Activated T-helper 1 cell treated with Interleukin-2 at 50 U/mL for 16 hours (primary cell): ENCODE results near the gene SERPINA4.

Experiments used
- DNase-seq: peaks from one replicate; pipeline ENCODE4 v3.0.0-alpha.2; 2020; ENCODE audit warnings: low read depth

SERPINA4 gene, protein sequence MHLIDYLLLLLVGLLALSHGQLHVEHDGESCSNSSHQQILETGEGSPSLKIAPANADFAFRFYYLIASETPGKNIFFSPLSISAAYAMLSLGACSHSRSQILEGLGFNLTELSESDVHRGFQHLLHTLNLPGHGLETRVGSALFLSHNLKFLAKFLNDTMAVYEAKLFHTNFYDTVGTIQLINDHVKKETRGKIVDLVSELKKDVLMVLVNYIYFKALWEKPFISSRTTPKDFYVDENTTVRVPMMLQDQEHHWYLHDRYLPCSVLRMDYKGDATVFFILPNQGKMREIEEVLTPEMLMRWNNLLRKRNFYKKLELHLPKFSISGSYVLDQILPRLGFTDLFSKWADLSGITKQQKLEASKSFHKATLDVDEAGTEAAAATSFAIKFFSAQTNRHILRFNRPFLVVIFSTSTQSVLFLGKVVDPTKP

DNA sequence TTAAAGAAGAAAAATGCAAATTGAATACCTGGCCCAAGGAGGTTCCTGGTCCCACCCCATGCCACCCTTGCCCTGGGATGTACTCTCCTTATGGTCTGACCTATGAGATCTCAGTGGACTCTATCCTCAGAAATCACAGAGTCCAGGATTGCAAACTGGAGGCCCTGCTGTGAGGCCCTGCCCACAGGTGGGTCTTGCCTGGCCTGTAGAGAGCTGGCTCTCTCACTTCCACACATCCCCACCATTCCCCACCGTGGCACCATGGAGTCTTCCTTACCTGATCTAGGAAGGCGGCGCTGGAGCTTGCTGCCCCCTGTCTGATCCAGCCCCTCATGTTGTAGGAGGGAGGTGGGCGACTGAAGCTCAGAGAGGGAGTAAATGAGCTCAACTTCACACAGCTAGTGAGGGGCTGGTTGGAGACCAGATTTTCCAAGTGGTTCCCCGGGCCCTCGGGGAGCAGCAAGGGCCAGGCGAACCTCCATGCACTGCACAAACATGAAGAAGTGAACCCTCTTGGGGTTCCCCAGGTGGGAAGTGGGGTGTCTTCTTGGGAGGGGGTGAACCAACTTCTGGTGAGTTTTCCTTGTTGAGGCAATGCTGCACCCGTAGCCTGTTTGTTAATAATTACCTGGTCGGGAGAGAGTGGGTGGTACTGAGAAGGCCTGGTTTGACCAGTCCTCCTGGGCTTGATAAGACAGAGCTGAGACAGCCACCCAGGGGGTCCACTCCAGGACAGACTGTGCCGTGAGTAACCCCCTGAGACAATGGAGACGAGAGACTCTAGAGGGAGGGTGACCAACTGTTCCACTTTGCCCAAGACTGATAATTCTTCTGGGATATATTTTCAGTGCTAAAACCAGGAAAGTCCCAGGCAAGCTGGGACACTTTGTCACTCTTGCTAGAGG lies at the start of gene SERPINA4:
Gene SERPINA4 (plus strand): TSS at position 692 of the 905 bp plus-strand sequence. CDS start 2,041 bp downstream, outside the sequence.
- no peak for DNase-seq

DNA sequence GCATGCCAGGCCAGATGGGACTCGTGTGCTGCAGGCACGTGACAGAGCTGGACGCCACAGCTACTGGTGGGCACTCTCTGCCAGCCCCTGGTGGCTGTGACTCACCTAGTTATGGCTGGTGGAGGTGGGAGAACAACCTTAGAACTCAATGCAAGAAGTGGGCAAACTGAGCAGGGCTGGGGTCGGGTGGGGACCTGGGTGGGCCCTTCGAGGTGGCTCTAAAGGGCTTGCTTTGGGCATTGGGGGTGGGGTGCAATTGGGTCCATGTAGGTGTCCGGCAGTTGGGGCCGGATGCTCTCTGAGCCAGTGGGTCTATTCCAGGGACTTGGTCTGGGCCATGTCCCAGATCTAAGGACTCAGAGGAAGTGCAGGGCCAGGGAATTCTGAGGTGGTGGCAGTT lies 46.9 kb upstream of the SERPINA4 start:
- no peak for DNase-seq

DNA sequence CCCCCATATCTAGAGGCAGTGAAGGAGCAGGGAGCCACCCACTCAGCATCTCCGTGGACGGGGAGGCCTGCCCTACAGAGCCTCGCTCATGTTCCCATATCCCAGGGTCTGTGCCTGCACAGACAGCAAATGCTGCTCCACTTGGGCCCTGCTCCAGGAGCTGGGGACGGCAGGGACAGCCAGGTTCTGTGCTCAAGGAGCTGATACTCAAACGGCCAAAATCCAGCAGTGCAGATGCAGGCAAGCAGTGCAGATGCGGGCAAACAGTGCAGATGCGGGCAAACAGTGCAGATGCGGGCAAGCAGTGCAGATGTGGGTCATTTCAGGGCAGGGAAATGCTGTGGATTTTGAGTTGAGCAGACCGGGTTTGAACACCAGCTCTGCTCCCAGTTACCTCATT lies 45.8 kb upstream of the SERPINA4 start:
- no peak for DNase-seq

DNA sequence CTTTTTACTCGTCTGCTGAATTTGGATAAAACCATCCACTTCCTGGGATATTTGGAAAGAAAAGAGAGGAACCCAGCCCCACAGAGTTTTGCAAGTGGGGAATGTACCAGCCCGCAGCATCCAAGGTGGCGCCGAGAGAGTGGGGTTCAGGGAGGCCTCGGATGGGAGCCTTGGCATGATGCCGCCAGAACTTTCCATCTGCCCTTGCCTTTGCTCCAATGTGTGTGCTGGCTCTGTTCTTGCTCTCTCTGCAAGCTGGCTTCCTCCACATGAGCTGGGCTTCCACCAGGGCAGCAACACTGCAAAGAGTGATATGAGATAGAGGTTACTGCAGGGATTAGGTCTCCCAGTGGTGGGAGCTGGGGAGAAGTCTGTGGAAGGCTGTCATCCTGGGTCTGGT lies 45.4 kb upstream of the SERPINA4 start:
- DNase-seq = no peak

DNA sequence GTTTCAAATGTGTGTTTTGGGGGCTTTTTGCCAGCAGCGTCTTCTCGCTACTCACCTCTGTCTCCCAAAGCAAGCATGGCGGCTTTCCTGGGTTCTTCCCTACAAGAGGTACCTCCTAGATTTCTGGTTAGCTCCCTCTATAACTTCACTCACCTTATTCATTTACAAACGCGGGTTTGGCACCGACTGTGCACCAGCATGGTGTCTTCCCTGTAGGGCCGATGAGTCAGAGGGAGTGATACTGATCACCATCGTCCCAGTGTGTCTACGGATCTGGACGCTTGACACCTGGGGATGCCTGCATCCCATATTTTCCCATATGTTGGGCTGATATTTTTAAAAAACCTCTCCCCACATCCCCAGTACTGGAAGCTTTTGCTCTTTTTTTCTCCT lies 44.0 kb upstream of the SERPINA4 start:
- DNase-seq = no peak

DNA sequence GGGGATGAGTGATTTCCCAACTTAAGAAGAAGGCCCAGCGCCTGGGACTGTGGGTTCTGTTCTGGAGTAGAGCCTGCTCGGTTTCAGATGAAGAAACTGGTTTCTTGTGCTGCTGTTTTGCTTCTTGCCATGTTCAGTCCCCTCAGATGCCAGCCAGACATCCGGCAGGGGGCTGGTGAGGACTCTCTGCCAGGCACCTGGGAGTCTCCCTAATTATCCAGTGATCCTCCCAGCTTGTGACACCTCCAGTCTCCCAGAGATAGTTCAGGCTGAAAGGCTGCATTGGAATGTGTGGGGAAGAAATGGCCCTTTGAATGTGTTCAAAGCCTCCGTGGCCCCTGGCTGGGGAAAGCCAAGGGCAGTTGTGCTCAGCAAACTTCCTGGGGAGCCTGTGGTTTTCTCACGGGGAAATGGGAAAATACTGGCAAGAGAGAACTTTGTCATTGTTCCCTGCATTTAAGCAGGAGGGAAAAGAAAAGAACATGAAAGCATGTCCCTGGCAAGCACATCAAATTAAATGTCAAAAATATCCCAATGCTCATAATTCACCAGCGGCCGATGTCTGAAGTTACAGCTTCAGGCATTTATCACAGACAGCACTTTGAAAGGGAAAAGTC lies 43.5 kb upstream of the SERPINA4 start:
- no peak for DNase-seq

DNA sequence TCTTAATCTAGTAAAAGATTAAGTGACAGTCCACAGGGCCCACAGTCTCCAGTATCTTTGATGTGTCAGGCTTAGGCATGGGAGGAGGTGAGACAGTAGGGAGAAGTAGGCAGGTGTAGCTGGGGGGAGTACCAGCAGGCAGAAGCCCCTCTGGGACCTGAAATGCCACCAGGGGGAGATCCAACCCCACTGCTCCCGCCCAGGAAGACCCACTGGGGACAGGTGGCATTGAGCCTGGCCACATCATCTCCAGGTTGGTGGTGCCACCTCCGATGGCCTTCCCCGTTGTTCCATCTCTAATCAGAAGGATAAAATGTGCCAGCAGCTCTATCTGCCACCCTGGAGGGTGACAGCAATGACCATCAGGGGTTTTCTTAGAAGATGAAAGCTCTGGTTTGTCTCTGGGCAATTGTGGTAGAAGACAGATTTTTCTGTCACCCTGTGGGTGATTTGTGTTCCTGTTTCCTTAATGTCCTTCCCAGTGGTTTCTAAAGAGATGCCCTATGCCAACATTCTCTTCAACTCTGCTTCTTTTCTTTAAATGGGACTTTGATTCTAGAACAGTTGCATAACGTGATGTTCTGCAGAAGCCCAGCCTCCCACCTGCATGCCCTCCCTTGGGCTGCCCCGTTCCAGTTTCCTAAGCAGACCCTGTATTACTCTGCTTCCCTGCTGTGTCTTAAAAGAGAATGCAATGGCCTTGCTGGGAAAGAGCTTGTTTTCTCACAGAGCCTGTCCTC lies 39.7 kb upstream of the SERPINA4 start:
- DNase-seq = no peak

DNA sequence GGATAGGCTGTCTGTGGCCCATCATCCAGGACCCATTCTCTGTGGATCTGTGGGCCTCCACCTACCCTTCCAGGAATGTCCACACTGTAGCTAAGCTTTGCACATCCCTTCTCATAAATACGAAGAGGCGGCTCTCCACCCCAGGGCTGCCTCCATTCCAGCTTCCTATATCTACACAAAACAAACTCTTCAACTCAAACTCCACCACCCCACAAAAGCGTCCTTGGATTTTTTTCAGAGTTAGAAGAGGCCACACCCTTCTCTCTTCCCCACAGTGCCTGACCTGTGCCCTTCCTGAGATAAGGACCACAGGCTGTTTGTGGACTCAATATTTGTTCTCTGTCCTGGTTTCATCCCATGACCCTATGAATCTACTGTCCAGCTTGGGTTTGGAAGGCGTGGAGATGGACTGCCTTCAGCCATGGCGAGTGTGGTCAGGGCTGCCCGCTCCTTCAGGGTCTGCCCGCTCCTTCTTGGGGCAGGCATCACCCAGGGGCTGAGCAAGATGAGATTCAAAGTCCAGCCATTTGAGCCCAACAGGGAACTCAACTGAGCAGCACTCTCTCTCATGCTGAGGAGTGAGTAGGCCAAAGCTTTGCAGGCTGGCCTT lies 39.0 kb upstream of the SERPINA4 start:
- DNase-seq = no peak

DNA sequence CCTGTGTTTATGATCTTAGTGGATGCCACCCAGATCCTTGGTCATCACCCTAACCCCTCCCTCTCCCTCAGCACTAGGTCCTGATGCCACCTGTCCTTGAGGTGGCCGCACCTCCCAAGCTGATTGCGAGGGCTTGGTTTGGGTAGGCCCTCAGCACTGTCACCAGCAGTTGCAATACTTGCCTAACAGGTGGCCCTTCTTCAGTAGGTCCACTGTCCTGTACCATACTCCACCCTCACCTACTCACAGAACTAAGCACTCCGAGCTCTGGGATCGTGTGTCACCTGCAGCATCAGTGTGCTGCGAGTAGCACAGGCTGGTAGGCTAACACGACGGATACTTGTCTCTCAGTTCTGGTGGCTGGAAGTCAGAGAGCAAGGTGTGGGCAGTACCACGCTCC lies 38.0 kb upstream of the SERPINA4 start:
- no peak for DNase-seq

DNA sequence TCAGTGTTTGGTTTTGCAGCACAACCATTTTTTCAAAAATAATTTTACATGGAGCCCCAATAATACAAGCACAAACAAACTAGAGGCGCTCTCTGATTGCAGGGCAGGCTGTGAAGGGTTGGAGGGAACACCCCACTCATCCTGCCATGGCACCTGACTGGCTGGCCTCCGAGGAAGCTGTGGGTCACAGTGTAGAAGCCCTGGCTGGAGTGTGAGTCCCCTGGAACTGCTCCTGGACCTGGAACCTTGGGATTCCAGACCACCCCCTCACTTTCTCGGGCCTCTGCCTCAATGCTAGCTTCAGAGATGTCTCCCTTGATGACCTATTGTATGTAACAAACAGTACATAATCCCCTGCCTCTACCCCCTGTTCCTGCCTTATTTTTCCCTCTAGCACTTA lies 37.1 kb upstream of the SERPINA4 start:
- no peak for DNase-seq

DNA sequence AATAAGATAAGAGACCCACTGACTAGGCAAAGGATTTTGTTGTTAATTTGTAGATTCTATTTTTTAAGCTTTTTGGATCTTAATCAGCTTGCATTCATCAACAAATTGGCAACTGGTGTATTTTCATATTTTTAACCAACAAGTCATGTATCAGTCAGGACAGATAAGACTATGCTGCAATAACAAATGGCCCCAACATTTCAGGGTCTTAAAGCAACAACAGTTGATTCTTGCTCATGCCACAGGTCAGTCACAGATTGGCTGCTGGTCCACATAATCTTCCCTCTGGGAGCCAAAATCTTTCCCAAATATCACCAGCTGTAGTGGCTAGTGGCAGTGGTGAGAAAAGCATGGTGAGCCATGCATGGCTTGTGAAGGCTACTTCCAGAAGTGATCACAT lies 30.1 kb upstream of the SERPINA4 start:
- DNase-seq = no peak

DNA sequence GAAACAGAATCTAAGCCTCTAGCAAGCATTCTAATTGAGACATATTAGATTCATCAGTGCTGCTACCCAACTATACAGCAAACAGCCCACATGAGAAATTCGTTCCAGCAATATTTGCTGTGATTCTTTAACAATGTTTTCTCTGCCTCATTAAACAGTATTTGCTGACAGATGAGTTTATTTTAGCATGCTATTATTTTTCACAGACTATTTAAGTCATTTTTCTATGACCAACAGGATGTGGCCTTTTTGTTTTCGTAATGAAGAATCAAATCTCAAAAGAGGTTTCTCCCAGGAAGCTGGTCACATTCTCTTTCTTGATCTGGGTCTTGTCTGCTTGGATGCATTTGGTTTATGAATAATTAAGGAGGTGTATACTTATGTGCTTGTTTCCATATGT lies 28.8 kb upstream of the SERPINA4 start:
- no peak for DNase-seq

DNA sequence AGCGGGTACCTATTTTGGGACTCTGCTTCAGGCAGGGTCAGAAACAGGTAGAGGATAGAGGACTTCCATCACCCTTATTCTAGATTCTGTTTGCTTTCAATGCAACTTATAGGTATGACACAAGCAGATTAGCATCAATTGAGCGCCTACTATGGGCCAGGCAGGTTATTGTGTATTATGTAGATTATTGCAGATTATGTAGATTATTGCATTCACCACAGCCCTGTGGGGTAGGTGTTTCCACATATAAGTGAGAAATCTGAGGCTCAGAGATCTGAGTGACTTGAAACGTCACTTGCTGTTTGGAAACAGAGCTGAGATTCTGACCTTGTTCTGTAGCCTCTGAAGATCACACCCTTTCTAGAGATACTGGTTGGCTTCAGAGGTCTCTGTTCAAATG lies 25.7 kb upstream of the SERPINA4 start:
- no peak for DNase-seq

DNA sequence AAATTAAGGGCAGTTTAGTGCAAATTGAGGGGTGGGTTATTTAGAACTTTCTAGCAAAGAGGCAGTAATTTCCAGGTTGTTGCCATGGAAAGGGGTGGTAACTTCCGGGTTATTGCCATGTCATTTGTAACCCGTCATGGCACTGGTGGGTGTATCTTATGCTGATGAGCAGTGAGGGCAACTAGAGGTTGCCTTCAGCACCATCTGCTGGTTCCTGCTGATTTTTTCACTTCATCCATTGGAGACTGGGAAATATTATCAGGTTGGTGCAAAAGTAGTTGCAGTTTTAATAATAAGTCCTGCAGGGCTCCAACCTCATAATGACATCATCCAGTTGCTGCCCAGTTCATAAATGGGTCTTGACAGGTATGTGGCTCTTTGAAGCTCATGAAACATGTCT lies 24.4 kb upstream of the SERPINA4 start:
- no peak for DNase-seq

DNA sequence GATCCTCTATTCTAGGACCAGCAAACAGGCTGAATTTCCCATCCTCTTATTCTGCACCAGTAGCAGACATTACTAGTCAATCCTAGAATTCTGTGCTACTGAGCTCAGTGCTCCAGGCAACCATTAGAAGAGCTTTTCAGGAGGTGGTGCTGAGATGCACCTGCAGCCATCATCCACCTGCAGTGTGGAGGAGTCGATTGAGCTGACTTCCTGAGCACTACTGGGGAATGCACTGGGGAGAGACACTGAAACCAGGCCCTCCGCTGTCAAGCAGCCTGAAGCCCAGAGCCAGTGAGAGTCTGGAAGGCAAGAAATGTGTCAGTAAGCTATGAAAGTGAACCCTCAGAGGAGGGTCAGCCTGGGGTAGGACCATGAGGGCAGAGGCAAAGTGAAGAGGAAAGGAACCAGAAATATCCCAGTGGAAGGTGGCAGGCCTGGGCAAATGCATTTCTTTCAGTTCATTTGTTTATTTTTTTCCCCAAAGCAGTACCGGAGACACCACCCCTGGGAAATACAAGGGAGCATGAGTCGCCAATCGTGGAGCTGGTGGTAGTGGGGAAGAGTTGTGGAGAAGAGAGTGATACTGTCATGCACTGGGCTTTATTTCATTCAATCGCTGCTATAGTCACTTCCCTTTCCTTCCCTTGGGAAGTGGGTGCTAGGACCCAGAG lies 23.0 kb upstream of the SERPINA4 start:
- DNase-seq = no peak

DNA sequence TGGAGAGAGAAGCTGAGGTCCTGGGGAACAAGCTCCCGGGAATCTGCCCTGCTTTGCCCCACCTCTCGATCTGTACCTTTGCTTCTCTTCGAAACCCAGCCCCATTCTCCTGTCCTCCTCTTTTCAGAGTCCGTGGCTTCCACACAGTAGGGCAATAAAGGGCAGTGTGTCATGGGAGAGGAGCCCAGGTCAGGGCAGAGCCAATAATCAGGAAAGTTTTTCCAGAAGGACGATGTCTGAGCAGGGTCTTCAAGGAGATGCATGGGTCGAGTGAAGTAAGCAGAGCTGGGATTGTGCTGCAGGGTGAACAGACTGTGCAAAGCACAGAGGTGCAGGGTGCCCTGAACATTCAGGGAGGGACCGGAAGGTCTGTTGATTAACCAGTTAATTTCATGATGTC lies 22.1 kb upstream of the SERPINA4 start:
- no peak for DNase-seq

DNA sequence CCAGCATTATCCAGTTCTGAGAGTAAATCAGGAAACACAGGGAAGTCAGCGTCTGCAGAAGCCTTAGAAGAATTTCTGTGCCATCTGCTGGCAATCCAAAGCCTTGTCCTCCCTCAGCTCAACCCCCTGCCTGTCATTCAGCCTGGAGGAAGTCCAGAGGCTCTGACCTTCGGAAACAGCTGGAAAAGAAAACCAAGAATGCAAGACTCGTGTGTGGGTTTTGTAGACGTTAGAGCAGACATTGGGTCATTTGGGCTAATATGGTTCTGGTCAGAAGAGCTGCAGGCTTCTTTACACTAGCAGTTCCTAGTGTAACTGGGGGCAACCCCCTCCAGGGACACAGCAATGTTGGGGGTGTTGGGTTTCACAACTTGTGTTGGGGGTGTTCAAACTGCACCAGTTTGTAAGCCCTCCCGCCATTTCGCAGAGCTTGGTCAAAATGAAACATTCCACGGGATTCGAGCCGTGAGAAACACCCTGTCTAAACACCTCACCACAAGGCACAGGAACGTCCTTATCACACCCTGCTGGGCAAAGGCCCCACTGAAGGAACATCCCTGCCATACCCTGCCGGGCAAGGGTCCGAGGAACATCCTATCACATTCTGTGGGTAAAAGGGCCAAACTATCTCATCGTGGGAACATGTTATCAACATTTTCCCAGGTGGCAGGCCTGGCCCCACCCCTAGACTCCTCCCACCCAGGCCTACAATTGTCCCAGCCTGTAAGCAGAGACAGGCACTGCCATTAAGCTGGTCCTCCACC lies 21.0 kb upstream of the SERPINA4 start:
- no peak for DNase-seq

DNA sequence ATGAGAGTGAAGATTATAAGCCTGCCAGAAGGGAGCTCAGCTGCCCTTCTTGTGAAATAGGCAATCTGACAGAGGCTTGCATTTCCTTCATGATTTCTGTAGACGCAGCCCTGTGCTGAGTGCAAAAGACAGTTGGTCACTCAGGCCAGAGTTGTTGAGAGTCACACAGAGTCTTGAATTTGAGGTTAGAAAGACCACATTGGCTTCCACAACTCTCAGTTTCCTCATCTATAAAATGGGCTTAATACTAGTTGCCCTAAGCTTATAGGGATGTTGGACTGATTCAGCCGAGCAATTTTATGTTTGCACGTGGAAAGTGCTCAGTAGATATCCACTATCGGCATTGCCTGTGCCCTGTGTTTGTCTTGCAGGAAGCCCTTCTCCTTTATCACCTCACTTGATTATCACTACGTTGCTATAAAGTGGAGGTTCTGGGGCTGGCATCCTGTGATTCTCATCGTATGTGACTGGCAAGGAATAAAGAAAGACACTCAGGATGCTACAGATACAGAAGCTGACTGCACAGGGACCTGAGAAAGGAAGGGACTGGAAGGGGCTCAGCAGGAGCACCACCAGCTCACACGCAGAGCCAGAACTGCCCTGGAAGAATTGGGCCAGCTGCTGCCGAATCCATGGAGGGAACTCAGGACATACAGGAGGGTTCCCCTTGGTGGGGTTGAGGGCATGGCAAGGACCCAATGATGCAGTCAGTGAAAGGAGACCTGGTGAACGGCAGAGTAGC lies 19.8 kb upstream of the SERPINA4 start:
- DNase-seq = no peak

DNA sequence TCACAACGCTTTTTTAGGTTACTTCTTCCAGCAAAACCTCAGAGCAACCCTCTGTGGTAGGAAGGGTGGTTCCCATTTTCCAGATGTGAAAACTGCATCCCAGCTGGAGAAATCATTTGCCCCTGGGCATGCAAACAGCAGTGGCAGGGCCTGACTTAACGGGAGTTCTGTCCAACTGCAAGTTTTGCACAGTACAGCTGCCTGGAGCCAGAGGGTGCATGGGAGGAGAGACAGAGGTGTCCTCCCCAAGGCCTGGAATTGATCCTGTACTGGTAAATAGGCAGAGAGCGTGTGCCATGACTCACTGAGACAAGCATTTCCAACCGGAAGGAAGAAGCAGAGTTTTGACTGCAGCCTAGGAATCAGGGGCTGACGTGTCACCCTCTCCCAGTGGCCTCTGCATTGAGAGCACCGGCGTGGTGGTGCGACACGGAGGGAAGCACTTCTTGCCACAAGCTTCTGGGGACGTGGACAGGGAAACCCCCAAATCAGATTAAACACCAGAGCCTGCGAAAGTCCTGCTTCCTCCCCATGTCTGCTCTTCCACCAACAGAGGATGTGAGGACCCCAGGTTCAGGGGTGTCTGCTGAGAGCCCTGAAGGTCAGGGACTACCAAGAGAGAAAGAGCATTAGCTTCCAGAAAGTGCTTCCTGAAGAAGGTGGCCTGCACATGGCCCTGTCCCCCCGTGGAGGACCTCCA lies 19.0 kb upstream of the SERPINA4 start:
- no peak for DNase-seq
